Activated CD8-positive, alpha-beta memory T cell treated with anti-CD3 and anti-CD28 coated beads, Interleukin-2, amount 50 U/mL, for 24 hours (primary cell): ENCODE data around the gene ANTKMT.
"Not testable (repeated sequence)": the region's sequence is repeated elsewhere in the genome, so short reads cannot be mapped to it uniquely, and the experiment has no call there.

Experiments used
- DNase-seq: peaks from one replicate; pipeline ENCODE4 v3.0.0-alpha.2; 2020; ENCODE audit errors: extremely low read depth

Gene ANTKMT

DNA sequence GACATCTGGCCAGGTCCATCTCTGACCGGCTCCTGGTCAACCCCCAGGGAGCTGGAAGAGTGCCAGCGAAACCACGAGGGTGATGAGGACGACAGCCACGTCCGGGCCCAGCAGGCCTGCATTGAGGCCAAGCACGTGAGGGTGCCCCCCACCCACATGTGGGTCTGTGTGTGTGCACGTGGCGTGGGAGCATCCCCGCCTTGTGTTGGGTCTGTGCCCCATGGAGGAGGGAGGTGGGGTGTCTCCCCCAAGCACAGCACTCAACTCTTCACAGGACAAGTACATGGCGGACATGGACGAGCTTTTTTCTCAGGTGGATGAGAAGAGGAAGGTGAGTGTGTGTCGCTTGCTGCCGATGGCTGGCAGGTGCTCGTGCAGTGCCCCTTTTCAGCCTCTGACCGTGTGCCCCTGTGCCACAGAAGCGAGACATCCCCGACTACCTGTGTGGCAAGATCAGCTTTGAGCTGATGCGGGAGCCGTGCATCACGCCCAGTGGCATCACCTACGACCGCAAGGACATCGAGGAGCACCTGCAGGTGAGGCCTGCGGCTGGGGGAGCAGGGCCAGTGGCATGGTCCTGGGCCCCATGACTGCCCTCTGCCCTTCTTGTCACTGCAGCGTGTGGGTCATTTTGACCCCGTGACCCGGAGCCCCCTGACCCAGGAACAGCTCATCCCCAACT is 39.1 kb upstream of the ANTKMT start:
- DNase-seq: no peak

DNA sequence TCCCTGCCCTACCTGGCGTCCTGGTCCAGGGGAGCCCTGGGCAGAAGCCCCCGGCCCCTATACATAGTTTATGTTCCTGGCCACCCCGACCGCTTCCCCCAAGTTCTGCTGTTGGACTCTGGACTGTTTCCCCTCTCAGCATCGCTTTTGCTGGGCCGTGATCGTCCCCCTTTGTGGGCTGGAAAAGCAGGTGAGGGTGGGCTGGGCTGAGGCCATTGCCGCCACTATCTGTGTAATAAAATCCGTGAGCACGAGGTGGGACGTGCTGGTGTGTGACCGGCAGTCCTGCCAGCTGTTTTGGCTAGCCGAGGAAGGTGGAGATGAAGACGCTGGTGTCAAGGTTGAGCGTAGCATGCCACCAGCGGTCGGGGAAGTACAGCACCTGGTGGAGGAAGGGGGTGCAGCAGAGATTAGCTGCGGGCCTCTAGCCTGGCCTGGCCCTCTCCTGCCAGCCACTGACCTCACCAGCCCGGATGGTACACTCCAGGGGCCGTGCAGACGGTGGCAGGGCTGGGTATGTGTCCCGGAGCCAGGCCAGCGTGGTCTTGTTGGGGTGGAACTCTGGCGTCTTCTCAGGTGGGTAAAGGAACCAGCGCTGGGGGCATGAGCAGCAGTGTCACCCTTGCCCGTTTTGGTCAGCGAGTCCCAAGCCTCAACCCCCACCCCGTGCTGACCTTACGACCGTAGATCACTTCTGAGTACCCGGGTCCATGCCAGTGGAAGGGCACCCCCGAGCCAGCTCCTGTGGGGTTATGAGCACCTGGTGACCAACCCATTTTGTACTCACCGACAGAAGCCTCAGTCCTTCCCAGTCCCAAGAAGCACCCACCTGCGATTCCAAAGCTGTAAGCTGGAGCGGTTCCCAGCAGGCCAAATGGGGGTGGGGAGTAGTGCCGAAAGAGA is 38.2 kb upstream of the ANTKMT start:
- no peak for DNase-seq

DNA sequence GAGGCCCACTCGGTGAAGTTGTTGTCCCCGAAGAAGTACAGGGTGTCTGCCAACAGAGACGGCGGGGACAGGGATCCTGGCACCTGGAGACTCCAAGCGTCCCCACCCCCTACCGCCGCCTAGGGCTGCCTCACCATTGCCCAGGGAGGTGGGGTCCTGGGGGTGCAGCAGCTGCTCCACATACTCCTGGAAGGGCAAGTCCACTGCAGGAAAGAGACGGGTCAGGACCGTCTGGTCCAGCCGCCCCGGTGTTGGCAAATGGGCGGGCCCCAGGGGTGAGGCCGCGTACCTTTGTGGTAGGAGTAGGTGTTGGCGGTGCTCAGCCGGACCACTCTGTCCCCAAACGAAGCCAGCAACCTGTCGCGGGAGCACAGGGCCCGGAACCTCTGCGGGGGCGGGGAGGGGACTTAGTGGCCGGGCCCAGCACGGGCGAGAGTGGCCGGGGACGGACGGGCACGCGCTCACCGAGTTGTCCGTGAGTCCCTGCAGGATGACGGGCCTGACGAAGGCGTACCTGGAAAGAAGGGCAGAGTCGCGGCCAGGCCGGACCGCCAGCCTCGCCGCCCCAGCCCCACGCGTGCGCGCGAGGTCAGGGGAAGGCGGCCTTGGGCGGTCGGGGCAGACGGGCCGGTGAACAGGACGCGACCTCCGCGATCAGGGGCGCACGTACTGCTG is 37.4 kb upstream of the ANTKMT start:
- DNase-seq: no peak

GRCh38 chr16:684071-684794 is 36.7 kb upstream of the ANTKMT start, which contains the start of gene JMJD8:
TSS of gene JMJD8 (minus strand) at chr16:684334. CDS start at chr16:684319, 15 bp downstream.
- peak; percentile 93 for DNase-seq

DNA sequence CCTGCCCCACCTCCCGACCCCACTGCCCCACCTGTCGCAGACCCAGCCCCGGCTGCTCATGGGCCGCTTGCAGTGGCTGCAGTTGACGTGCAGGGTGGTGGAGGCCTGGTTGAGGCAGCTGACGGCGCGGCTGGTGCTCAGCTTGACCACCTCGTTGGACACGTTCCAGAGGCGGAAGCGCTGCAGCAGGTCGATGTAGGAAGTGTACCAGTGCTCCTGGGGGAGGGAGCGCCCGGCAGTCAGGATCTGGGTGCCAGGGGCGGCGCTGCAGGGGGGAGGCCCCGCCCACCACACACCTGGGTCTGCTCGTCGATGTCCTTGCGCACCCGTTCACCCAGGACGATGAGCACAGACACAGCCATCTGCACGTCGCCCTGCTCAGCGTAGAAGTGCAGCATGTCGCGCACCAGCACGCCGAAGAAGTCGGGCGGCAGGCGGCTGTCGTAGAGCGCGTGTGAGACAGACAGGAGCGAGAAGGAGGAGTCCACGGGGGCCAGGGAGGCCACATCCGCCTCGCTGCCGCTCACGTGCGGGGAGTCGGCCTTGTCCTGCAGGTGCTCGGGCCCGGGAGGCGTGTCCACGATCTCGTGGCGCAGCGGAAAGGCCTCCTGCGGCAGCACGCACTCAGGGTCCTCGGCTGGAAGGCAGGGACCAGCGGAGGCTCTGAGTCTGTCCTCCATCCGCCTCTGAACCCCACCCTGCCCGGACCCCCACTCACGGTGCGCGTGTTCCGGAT is 35.8 kb upstream of the ANTKMT start:
- DNase-seq: no peak

DNA sequence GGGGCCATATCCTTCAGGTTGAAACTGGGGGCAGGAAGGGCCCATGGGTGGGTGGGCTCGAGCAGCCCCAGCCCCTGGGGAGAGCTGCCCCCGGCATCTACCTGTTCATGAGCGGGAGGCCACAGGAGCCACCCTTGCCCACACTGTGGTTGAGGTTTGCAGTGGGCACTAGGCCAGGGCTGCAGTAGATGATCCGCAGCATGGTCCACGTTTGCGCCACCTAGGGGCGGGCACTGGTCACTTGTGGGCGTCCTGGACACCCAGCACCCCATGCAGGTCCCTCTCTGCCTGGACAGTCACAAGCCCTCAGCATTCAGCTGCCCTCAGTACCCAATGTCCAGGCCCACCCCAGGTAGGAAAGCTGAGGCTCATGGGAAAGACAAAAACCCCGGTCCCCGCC is 35.0 kb upstream of the ANTKMT start:
- no peak for DNase-seq

DNA sequence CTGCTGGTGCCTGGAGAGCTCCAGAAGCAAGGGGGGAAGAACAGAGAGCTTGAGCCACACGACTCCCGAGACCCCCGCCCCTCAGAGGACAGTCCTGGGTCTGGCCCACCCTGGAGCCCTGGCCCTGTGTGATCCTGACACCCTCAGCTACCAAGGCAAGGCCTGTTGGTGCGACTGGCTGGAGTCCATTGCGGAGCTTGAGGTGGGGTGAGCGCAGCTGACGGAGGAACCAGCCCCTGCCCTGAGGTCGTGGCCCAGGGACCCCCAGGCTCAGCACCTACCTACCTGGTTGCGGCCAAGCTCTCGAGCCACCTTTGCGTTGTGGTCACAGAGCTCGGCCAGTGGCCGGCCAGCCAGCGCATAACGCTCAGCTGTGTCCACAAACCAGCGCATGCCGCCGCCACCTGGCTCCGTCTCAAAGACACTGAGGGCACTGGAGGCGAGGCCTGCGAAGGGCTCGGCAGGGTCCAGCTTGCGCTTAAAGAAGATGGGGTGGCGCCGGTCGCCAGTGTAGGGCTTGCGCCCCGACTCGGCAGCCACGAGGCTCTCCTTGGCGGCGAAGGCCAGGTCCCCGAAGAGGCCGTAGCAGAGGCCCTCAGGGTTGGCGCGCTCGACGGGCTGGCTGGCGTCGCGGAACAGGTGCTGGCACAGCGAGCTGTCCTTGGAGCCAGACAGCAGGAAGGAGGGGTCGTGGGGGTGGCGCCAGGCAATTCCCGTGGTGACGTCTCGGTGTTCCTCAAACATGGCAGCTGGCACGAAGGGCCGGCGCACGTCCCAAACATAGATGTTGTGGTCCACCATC is 34.3 kb upstream of the ANTKMT start:
- no peak for DNase-seq

DNA sequence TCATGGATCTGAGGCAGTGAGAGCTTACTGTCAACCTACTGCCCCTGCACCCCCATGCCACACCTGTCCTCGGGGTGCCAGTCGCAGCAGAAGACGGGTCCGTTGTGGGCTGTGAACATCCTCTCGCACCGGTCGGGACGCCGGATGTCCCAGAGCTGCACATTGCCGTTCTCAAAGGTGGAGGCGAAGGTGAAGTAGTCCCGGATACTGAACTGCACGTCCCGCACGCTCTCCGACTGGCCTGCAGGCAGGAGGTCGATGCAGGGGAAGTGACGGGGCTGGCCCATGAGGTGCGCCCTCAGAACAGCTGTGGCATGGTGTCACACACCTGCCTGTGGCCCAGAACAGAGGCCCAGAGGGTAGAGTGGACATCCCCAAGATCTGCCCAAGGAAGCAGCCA is 33.4 kb upstream of the ANTKMT start:
- DNase-seq: no peak

GRCh38 chr16:689175-689897 is 31.6 kb upstream of the ANTKMT start:
- no peak for DNase-seq

GRCh38 chr16:691242-691641 is 29.7 kb upstream of the ANTKMT start:
- not testable (repeated sequence) for DNase-seq

DNA sequence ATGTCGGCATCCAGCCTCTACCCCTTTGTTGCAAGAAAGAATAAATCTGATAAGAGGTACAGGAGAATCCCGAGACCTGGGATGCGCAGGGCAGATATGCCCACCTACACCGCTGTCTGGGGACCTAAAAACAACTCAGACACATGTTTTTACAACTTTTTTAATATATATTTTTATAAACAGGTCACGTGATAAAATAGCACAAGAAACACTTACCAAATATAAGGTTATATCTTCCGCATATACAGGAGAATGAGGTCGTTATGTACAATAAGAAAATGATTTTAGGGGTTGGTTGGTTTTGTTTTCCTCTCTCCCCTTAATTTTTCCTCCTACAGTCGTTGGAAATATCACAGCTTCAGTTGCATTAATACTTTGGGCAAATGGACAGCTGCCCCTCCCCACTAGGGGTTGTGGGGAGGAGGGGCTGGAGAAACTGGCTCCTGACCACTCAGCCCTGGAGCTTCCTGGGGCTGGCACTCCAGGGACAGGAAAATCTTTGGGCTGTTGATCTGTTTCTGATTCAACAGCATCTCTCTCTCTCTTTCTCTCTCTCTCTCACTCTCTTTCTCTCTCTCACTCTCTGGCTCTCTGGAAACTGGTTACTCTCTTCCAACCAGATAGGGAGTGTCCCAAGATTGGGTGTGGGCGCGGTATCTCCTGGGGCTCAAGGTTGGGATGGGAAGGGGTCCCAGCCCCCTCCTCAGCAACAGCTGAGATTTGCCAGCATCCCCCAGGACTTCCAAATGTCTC is 28.4 kb upstream of the ANTKMT start:
- DNase-seq: no peak

GRCh38 chr16:693364-693763 is 27.6 kb upstream of the ANTKMT start:
- no peak for DNase-seq

GRCh38 chr16:693766-694165 is 27.2 kb upstream of the ANTKMT start:
- no peak for DNase-seq

DNA sequence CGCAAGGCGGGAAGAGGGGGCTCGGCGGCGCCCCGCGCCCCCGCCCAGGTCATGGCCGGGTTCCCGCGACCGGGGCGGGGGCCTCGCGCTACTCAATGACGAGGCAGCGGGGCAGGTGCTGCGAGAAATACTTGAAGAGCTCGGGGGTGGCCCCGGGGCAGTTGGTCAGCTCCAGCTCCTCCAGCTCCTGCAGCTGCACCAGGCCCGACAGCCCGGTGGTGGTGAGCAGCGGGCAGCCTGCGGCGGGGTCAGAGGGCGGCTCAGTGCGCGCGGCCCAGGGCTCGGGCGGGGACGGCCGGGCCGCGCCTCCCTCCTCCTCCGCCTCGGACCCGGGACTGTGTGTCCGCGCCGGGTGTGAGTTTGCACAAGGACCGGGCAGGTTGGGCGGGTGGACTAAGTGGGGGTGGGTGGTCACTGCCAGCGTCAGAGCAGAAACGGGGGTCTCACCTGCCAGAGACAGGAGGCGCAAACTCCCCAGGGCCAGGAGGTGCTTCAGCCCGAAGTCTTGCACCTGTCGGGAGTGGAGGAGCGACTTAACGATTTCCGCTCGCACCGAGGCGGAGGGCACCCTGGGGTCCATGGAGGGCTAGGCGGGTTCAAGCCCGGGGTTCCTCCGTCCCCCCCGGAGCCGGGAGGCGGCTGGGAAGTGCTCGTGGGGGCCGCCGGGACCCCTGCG is 26.6 kb upstream of the ANTKMT start:
- no peak for DNase-seq

DNA sequence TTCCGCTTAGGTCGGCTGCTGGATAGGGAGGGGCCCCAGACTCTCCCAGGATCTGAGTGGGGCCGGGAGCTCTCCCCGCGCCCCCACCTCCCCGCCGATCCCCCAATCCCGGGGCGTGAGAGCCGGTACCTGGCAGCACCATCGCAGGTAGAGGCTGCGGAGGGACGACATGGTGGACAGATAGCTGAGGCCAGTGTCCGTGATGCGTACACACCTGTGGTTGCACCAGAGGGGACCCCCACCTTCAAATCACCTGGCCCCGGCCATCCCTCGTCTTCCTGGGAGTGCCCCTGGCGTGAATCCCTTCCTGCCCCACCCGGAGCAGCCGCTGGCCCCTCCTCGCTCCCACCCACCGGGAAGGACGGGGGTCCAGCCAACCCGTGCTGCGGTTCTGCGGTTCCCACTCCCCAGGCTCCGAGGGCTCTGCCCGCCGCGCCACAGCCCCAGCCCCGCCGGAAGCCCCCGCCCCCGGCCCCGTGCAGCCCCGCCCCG is 26.0 kb upstream of the ANTKMT start:
- DNase-seq: no peak

- no peak for DNase-seq
These were observed 25.4 kb upstream of the ANTKMT start for GRCh38 chr16:695355-696089.

DNA sequence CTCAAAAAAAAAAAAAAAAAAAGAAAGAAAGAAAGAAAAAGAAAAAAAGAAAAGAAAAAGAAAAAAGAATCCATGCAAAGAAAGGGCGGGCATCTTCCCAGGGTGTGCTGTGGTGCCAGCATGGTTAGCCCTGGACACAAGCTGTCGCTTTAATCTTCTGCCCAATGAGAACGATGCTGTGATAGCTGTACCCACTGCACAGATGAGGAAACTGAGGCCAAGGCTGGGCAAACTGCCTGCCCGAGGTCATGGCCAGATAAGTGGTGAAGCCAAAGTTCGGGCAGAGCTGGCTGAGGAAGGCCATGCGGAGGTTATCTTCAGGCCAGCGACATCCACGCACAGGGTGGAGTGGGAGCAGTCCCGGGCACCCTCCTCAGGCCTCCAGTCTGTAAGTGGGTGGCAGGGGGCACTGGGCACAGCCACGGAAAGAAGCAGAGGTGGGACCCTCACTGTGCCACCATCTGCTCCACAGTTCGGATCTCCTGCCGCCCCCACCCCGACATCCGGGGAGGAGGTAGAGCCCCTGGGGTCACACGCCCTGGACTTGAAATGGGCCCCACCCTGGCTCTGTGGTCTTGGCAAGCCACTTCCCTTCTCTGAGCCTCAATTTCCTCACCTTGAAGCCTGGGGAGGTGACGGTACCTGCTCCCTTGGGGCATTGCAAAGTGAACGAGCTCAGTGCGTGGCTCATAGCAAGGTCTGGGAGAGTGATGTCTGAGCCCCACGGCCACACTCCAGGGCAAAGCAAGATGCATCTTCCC is 21.9 kb upstream of the ANTKMT start:
- DNase-seq: no peak
